ENCODE data around the gene CLIP4. TPM values are rescaled to one million over a fixed set of nuclear protein-coding genes. Genes with fewer than 3 reads are reported as not detected.

The CLIP4 gene
- total and polyA plus RNA-seq, 4 experiments from 2014 or later, result 23.1 to 69.2 (median 44.9) TPM

- H3K27ac ChIP-seq (ENCODE audit: low read depth, low read length), result no peak overlapping the region
- Mint-ChIP-seq H3K9me3 (no peaks in the 10 kb centered on the region), H3K27me3 (peaks cover 0 to 19% of the 10 kb centered on the region in 2 donors), H3K27ac (no peak overlapping the region), H3K36me3 (no peaks in the 10 kb centered on the region), H3K4me3 (no peak overlapping the region), H3K4me1 (no peaks in the 10 kb centered on the region)
- CTCF ChIA-PET (ENCODE audit: partially characterized antibody), result no interaction called here
- no peak for DNase-seq
- POLR2A ChIA-PET (ENCODE audit: partially characterized antibody), result no interaction called here
- intact Hi-C loops (cut with micrococcal nuclease), result no loop called here
- no peak overlapping the region for H3K4me3 ChIP-seq (ENCODE audit: low read length in 2 of 2)
- H3K4me1 ChIP-seq (ENCODE audit: insufficient read depth, low read length), result no peaks in the 10 kb centered on the region
- no peaks in the 10 kb centered on the region for H3K27me3 ChIP-seq (ENCODE audit: insufficient read depth, low read length)
- no peaks in the 10 kb centered on the region for H3K9me3 ChIP-seq (ENCODE audit: control insufficient read depth in 1 of 2, low read length in 2 of 2)
- H3K36me3 ChIP-seq (ENCODE audit: insufficient read depth, low read length), result no peaks in the 10 kb centered on the region
These were observed 109.7 kb downstream of the CLIP4 start for GRCh38 chr2:29224693-29225551.

GRCh38 chr2:29225814-29226213 lies 110.6 kb downstream of the CLIP4 start:
- DNase-seq, result no peak
- intact Hi-C loops (cut with micrococcal nuclease), result no loop called here
- POLR2A ChIA-PET (ENCODE audit: partially characterized antibody), result no interaction called here
- Mint-ChIP-seq H3K4me1 (no peaks in the 10 kb centered on the region), H3K9me3 (no peaks in the 10 kb centered on the region), H3K27me3 (peaks cover 4 to 19% of the 10 kb centered on the region in 2 donors), H3K27ac (no peak overlapping the region), H3K36me3 (no peaks in the 10 kb centered on the region), H3K4me3 (no peak overlapping the region)
- no peak overlapping the region for H3K4me3 ChIP-seq (ENCODE audit: low read length in 2 of 2)
- CTCF ChIA-PET (ENCODE audit: partially characterized antibody), result no interaction called here
- H3K27me3 ChIP-seq (ENCODE audit: insufficient read depth, low read length), result no peaks in the 10 kb centered on the region
- no peaks in the 10 kb centered on the region for H3K4me1 ChIP-seq (ENCODE audit: insufficient read depth, low read length)
- no peaks in the 10 kb centered on the region for H3K36me3 ChIP-seq (ENCODE audit: insufficient read depth, low read length)
- no peak overlapping the region for H3K27ac ChIP-seq (ENCODE audit: low read depth, low read length)
- no peaks in the 10 kb centered on the region for H3K9me3 ChIP-seq (ENCODE audit: control insufficient read depth in 1 of 2, low read length in 2 of 2)

- no peaks in the 10 kb centered on the region for H3K36me3 Mint-ChIP-seq
- POLR2A ChIA-PET (ENCODE audit: partially characterized antibody), result no interaction called here
These were observed 111.2 kb downstream of the CLIP4 start for GRCh38 chr2:29226375-29226774.

GRCh38 chr2:29226808-29227207 lies 111.6 kb downstream of the CLIP4 start:
- H3K36me3 ChIP-seq (ENCODE audit: insufficient read depth, low read length), result no peaks in the 10 kb centered on the region
- DNase-seq, result no peak
- Mint-ChIP-seq H3K9me3 (no peaks in the 10 kb centered on the region), H3K4me3 (no peak overlapping the region), H3K4me1 (no peaks in the 10 kb centered on the region), H3K27me3 (peaks cover 4 to 19% of the 10 kb centered on the region in 2 donors), H3K36me3 (no peaks in the 10 kb centered on the region), H3K27ac (no peak overlapping the region)
- no peaks in the 10 kb centered on the region for H3K4me1 ChIP-seq (ENCODE audit: insufficient read depth, low read length)
- no peaks in the 10 kb centered on the region for H3K9me3 ChIP-seq (ENCODE audit: control insufficient read depth in 1 of 2, low read length in 2 of 2)
- no peaks in the 10 kb centered on the region for H3K27me3 ChIP-seq (ENCODE audit: insufficient read depth, low read length)
- H3K27ac ChIP-seq (ENCODE audit: low read depth, low read length), result no peak overlapping the region
- POLR2A ChIA-PET (ENCODE audit: partially characterized antibody), result no interaction called here
- intact Hi-C loops (cut with micrococcal nuclease), result no loop called here
- CTCF ChIA-PET (ENCODE audit: partially characterized antibody), result no interaction called here
- no peak overlapping the region for H3K4me3 ChIP-seq (ENCODE audit: low read length in 2 of 2)

More at GRCh38 chr2:29226375-29226774, 111.2 kb downstream of the CLIP4 start:
- Mint-ChIP-seq H3K9me3 (no peaks in the 10 kb centered on the region), H3K4me1 (no peaks in the 10 kb centered on the region), H3K27me3 (peaks cover 4 to 19% of the 10 kb centered on the region in 2 donors), H3K27ac (no peak overlapping the region), H3K4me3 (peak overlapping the region in 1 of 8 donors; percentile 30)
- intact Hi-C loops (cut with micrococcal nuclease), result no loop called here
- Histone ChIP-seq H3K27ac (ENCODE audit: low read depth, low read length) (no peak overlapping the region), H3K4me3 (ENCODE audit: low read length in 2 of 2) (no peak overlapping the region), H3K9me3 (ENCODE audit: control insufficient read depth in 1 of 2, low read length in 2 of 2) (no peaks in the 10 kb centered on the region), H3K4me1 (ENCODE audit: insufficient read depth, low read length) (no peaks in the 10 kb centered on the region), H3K27me3 (ENCODE audit: insufficient read depth, low read length) (no peaks in the 10 kb centered on the region), H3K36me3 (ENCODE audit: insufficient read depth, low read length) (no peaks in the 10 kb centered on the region)
- DNase-seq, result no peak
- CTCF ChIA-PET (ENCODE audit: partially characterized antibody), result no interaction called here

- Histone ChIP-seq H3K36me3 (ENCODE audit: insufficient read depth, low read length) (no peaks in the 10 kb centered on the region), H3K27ac (ENCODE audit: low read depth, low read length) (no peak overlapping the region), H3K9me3 (ENCODE audit: control insufficient read depth in 1 of 2, low read length in 2 of 2) (no peaks in the 10 kb centered on the region), H3K4me1 (ENCODE audit: insufficient read depth, low read length) (no peaks in the 10 kb centered on the region), H3K4me3 (ENCODE audit: low read length in 2 of 2) (no peak overlapping the region), H3K27me3 (ENCODE audit: insufficient read depth, low read length) (no peaks in the 10 kb centered on the region)
- intact Hi-C loops (cut with micrococcal nuclease), result no loop called here
- Mint-ChIP-seq H3K27me3 (peaks cover 4 to 19% of the 10 kb centered on the region in 2 donors), H3K36me3 (no peaks in the 10 kb centered on the region), H3K4me3 (no peak overlapping the region), H3K27ac (no peak overlapping the region), H3K9me3 (no peaks in the 10 kb centered on the region), H3K4me1 (no peaks in the 10 kb centered on the region)
- POLR2A ChIA-PET (ENCODE audit: partially characterized antibody), result no interaction called here
- CTCF ChIA-PET (ENCODE audit: partially characterized antibody), result no interaction called here
- no peak for DNase-seq
These were observed 112.9 kb downstream of the CLIP4 start for GRCh38 chr2:29227935-29228675.

- H3K4me3 Mint-ChIP-seq, result no peak overlapping the region
- Histone ChIP-seq H3K4me3 (ENCODE audit: low read length in 2 of 2) (no peak overlapping the region), H3K27ac (ENCODE audit: low read depth, low read length) (no peak overlapping the region), H3K36me3 (ENCODE audit: insufficient read depth, low read length) (no peaks in the 10 kb centered on the region), H3K4me1 (ENCODE audit: insufficient read depth, low read length) (no peaks in the 10 kb centered on the region), H3K27me3 (ENCODE audit: insufficient read depth, low read length) (no peaks in the 10 kb centered on the region), H3K9me3 (ENCODE audit: control insufficient read depth in 1 of 2, low read length in 2 of 2) (no peaks in the 10 kb centered on the region)
- no peaks in the 10 kb centered on the region for H3K4me1 Mint-ChIP-seq
- no peak overlapping the region for H3K27ac Mint-ChIP-seq
- ChIA-PET CTCF (ENCODE audit: partially characterized antibody) (no interaction called here), POLR2A (ENCODE audit: partially characterized antibody) (no interaction called here)
- DNase-seq, result no peak
- no peaks in the 10 kb centered on the region for H3K36me3 Mint-ChIP-seq
- H3K27me3 Mint-ChIP-seq, result peaks cover 7 to 19% of the 10 kb centered on the region in 2 donors
- peaks cover 0 to under 1% (median 0%) of the 10 kb centered on the region in 8 donors for H3K9me3 Mint-ChIP-seq
- intact Hi-C loops (cut with micrococcal nuclease), result no loop called here
These were observed 113.7 kb downstream of the CLIP4 start for GRCh38 chr2:29228947-29229346.

- POLR2A ChIA-PET (ENCODE audit: partially characterized antibody), result no interaction called here
- no peak overlapping the region for H3K27ac Mint-ChIP-seq
- intact Hi-C loops (cut with micrococcal nuclease), result no loop called here
These were observed 114.4 kb downstream of the CLIP4 start for GRCh38 chr2:29229640-29230039.

More at GRCh38 chr2:29229640-29230039, 114.4 kb downstream of the CLIP4 start:
- H3K27ac ChIP-seq (ENCODE audit: low read depth, low read length), result no peak overlapping the region
- Mint-ChIP-seq H3K4me3 (no peak overlapping the region), H3K36me3 (no peaks in the 10 kb centered on the region), H3K4me1 (no peaks in the 10 kb centered on the region), H3K9me3 (peaks cover 0 to 1% (median 0%) of the 10 kb centered on the region in 8 donors), H3K27me3 (peaks cover 7 to 19% of the 10 kb centered on the region in 2 donors)
- no peak for DNase-seq
- H3K27me3 ChIP-seq (ENCODE audit: insufficient read depth, low read length), result no peaks in the 10 kb centered on the region
- no peaks in the 10 kb centered on the region for H3K36me3 ChIP-seq (ENCODE audit: insufficient read depth, low read length)
- CTCF ChIA-PET (ENCODE audit: partially characterized antibody), result no interaction called here
- no peaks in the 10 kb centered on the region for H3K9me3 ChIP-seq (ENCODE audit: control insufficient read depth in 1 of 2, low read length in 2 of 2)
- H3K4me1 ChIP-seq (ENCODE audit: insufficient read depth, low read length), result no peaks in the 10 kb centered on the region
- H3K4me3 ChIP-seq (ENCODE audit: low read length in 2 of 2), result no peak overlapping the region

Measured in CD4-positive, alpha-beta memory T cell (primary cell).